ENCODE data around the gene ULBP1.
"Not testable (repeated sequence)": the region's sequence is repeated elsewhere in the genome, so short reads cannot be mapped to it uniquely, and the experiment has no call there.

Gene ULBP1

DNA sequence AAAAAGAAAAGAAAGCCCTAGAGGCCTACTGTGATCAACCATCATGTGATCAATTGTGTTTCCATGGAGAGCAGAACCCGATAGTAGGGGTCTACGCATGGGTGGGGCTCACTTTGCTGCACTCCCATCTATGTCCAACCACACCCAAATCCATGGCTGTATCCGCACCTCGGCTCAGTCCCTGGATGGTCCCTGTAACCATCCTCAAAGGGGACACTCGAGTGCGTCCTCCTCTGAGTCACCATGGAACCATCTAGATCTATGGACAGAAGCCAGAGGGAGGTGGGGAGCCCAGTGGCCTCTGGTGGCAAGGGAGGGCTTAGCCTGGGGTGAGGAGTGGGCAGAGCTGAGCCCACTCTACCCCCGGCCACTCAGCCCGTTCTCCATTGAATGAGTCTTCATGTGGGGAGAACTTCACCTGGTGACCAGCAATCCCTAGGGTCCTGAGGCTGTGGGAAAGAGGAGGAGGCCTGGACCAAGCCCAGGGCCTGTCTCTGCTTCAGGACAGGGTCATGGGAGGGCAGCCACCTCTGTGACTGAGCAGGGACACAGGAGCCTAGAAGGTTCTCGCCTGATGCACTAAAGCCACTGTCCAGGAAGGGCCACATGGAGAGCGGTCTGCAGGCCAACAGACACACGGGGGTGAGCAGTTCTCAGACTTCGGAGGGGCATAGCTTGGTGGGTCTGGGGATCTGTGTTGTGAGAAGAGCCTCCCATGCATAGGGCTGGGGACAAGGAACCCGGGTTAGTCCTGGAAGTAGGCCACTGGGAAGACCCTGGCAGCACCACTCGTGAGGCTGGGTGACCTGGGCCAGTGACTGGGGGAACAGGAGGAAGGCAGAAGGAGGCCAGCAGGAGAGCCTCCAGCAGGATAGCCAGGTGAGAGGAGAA lies 42.3 kb downstream of the ULBP1 start:
- DNase-seq (ENCODE audit: low read depth), result no peak

DNA sequence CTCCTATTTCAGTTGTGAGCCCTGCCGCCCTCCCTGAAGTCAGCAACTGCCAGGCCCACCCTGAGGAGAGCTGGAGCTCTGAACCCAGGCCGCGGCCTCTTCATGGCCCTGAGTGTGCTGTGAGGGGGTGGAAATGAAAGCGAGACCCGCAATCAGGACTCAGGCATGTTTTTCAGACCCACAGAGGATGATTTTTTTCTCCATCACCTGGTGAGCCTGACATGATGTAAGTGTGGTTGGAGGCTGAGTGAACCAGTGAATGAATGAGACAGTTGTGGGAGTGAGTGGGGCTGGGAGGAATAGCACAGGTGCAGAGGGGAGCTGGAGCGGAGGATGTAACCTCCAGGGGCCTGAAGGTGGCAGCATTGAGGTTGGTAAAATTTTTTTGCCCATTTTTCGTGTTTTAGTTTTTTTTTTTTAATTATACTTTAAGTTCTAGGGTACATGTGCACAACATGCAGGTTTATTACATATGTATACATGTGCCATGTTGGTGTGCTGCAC lies 43.3 kb downstream of the ULBP1 start:
- DNase-seq (ENCODE audit: low read depth), result no peak

DNA sequence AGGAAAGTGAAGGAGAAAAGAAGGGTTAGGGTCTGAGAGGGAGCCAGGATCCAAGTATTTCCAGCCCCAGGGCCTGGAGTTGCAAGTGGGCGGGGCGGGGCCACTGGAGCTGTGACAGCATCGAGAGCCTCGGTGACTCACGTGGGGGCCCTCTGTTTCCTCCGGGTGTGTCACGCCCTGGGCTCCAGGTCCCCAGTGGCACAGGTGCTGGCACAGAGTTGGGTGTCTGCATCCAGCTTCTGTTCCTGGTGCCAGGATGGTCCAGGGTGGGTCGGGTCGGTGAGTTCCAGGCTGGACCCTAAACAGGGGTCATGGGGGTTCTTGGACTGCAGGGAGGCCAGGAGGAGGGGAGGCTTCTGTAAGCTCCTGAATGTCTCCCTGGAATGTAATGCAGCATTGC lies 44.8 kb downstream of the ULBP1 start:
- DNase-seq (ENCODE audit: low read depth), result no peak

DNA sequence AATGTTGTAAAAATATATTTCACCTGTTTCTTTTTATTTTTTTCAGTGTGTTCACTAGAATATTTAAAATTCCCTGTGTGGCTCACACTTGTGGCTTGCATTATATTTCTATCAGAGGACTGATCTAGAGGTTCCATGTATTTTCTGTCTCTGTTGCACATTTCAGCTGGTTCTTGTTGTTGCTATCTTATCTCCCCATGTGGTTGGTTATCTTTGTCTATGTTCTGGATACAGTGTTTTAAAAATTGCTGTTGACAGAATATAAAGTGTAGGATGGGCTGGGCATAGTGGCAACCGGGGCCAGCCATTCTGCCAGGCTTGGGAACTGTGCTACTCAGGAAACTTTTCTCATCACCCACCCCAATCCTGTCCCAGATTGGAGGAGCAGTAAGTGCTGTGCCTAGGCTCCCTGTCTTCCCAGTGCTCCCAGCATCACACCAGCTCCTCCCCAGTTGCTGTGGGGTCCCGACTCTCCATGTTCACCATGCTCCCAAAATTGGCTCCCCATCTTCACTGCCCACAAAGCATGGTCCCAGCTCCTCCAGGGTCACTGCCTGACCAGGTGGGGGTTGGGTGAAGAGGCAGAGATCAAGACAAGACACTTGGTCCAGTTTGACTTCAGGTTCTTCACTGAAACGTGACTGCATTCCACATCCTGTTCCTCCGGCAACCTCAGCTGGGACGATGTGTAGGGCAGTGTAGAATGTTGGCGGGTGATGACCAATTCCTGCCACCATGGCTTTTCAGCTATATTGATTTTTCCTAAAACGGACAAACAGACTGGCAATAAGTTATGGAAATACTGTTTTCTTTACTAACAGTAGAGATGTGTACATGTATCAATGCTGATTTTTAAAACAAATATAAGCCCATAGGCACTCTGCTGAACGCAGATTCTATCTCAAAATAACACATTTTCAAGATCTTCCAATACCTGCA lies 49.4 kb downstream of the ULBP1 start:
- not testable (repeated sequence) for DNase-seq (ENCODE audit: low read depth)

DNA sequence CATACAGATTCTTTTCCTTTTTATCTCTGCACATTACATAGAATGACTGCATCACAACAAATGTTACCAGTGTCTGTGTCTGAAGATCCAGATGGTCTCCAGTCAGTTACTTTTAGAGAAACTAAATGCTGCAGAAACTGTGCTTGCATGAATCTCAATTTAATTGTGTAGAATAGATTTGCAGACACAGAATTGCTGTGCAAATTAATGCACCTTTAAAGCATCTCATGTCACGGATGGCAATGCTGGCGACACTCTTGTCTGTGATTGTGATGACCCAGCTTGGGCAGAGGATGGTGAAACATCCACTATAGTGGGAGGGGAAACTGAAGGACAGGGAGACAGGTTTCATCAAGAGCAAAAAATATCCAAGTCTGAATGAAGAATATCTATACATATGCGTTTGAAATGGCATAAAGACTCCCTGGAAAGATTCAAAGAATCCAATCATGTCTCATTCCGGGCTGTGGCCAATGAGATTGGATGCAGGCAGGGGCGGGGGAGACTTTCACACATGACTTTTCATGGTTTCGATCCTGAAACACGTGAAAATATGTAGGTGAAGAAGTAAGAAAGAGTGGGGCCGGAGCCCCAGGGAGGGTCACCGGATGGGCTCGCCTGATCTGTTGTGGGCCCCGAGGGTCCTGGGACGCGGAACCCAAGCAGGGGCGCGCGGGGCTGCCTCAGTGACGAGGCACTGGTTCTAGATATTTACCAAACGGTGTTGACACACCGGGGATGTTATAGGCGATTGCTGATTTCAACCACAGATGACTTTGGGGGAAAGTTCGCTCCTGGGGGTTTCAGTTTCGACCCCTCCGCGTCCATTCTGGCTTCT lies 50.3 kb downstream of the ULBP1 start:
- not testable (repeated sequence) for DNase-seq (ENCODE audit: low read depth)

DNA sequence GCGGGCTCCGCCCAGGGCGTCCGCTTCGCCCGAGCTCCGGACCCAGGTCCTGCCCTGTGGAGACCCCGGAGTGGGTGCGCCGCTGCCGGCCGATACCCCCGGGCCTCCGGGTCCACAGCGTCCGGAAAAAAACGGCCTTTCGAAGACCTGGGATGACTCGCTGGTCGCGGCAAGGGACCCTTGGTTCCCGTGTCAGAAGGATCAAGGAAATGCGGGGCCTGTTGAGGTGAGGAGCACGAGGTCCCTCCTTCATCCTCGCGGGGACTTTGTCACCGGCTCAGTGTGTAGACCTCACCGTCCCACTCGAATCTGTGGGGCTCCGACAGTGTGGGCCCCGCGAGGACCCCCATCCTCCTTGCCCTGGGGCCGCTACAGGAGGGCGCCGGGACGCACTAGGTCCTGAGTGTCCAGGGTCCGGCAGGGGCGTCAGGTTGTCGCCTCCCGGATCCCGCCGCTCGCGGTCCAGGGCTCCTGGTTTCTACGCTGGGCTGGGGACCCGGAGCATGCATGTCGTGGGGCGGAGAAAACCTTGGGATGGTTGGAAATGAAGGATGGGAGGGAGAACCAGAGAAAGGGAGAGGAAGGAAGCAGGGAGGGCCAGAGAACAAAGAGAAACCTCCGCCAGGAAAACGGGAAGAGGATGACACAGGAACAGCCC lies 51.0 kb downstream of the ULBP1 start:
- not testable (repeated sequence) for DNase-seq (ENCODE audit: low read depth)

DNA sequence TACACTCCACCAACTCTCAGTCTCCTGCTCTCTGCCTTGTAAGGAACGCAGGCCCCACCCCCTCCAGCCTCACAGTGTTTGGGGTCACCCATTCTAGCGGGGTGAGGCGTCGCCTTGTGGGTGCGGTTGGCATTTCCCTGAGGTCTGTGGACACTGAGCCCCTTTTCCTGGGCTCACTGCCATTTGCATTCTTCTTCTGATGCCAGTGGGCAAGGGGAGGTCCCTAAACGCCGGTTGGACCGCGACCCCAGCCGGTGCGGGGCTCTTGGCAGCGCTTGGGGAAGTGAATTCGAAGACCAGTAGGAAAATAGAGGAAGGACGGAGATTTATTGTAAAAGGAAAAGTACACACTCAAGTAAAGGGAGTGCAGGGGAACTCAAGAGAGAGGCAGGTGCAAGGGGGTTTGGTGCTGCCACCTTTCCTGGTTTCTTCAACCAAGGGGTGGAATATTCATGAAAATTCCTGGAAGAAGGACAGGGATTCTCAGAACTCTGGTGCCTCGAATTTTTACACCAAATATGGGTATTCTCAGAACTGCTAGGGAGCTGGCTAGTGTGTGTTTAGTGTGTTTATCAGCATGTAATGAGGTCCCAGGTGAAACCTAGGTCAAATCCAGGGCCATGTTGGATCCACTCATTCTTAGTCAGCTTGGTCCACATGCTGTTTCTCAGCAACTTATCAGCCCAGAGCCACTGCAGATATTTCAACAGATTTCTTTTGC lies 51.7 kb downstream of the ULBP1 start:
- DNase-seq (ENCODE audit: low read depth), result not testable (repeated sequence)

DNA sequence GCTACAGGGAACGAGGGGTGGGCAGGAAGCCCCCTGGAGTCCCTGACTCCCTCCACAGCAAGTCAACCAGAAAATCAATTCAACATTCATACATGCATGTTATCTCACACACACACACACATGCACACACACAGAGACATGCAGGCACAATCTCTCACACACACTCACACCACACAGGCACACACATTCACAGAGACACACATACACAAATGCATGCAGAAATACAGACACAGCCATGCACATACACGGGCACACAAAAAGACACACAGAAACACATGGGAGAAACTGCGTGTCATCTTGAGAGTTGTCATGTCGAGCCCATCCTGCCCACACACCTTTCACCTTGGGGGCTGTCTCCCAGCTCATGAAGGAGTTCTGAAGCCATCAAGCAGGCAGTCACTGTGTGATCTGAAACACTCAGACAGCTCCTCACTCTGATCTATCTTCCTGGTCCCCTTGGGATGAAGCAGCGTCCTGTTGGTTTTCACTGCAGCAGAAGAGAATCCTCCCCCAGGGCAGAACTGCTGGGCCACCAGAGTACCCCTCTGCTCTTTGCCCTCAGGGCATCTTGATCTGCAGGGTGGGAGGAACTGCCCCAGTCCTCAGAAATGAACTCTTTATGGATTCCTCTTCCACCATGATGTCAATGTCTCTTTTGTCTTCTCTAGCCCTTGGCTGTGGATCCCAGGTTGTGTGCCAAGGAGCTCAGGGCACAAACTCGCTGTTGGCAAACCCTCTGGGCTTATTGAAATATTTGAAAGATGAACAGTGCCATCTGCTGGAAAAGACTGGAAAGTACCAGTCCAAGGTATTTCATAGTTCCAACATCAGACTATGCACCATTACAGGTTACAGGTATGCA lies 52.8 kb downstream of the ULBP1 start:
- peak; percentile 19 for DNase-seq (ENCODE audit: low read depth)

DNA sequence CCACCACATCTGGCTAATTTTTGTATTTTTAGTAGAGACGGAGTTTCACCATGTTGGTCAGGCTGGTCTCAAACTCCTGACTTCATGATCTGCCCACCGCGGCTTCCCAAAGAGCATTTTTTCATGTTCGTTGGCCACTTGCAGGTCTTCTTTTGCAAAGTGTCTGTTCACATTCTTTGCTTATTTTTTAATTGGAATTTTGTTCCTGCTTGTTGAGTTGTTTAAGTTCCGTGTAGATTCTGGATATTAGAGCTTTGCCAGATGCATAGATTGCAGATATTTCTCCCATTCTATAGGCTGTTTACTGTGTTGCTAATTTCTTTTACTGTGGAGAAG lies 53.4 kb downstream of the ULBP1 start:
- DNase-seq (ENCODE audit: low read depth), result not testable (repeated sequence)

DNA sequence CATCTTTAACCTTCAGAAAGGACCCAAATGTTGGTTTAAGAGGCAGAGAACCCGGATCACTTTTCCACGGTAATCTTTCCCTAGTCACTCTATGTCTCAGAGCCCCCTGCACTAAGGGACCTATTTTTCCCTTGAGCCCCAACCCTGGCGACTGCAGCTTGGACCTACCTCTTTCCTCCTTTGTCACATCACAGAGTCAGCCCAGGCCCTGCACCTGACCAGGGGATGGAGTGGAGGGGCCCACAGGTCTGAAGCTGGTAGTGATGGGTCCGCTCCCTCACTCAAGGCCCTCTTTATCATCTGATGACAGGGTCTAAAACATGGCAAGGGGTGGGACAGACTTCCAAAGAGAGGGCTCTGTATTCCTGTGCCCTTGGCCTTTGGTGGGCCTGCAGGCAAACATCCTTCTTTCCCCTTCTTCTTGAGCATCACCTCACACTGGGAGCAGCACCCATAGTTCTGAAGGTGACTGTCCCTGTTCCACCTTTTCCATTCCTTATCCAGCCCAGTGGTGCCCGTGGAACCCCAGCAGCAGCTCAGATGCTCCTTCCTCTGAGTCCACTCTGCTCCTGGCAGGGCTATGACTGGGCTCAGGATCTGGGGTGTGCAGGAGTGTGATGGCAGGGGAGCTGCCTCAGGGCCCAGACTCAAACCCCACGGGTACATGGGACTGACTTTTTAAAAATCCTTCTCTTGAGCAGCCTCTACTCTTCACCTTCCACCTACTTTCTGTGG lies 55.3 kb downstream of the ULBP1 start:
- DNase-seq (ENCODE audit: low read depth), result no peak

DNA sequence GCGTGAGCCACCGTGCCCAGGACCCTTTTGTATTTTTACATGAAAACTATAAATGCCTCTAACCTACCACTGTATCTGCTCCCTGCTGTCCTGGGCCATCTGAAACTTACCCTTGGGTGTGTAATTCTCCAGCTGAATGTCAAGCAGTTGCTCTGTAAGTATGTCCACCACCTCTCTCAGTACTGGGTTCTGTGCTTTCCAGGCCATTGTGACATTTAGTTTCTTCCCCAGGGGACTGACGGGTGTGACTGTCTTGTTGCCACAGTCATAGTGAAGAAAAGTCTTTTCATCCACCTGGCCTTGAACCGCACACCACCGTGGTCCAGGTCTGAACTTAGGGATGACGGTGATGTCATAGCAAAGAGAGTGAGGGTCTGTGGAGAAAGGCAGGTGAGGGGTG lies 58.1 kb downstream of the ULBP1 start:
- DNase-seq (ENCODE audit: low read depth), result not testable (repeated sequence)

Data from T-helper 22 cell (primary cell).